Neural crest cell (in vitro differentiated cells): ENCODE measurements around the gene GPR68. TPM values are rescaled to one million over a fixed set of nuclear protein-coding genes. Genes with fewer than 3 reads are reported as not detected.

Experiments used
- DNase-seq: peaks from one replicate; pipeline ENCODE4 v3.0.0; 2021; ENCODE audit warnings: low read depth, mixed read lengths, low spot score
- H3K27ac Mint-ChIP-seq: one replicate; pipeline ENCODE4 v1.8.0; 2021; ENCODE audit warnings: mild to moderate bottlenecking, mixed read lengths; ENCODE audit not compliant: unreplicated experiment
- H3K27me3 Mint-ChIP-seq: 2 replicates; pipeline ENCODE4 v1.8.0; 2021; ENCODE audit warnings: low read depth, mild to moderate bottlenecking, mixed read lengths
- H3K36me3 Mint-ChIP-seq: 2 replicates; pipeline ENCODE4 v1.8.0; 2021; ENCODE audit warnings: low read depth, mild to moderate bottlenecking, mixed read lengths
- H3K4me1 Mint-ChIP-seq: 2 replicates; pipeline ENCODE4 v1.8.0; 2021; ENCODE audit warnings: mixed read lengths
- H3K4me3 Mint-ChIP-seq: one replicate; pipeline ENCODE4 v1.8.0; 2021; ENCODE audit warnings: mild to moderate bottlenecking, mixed read lengths
- H3K9me3 Mint-ChIP-seq: 2 replicates; pipeline ENCODE4 v1.8.0; 2021; ENCODE audit warnings: mixed read lengths
- total RNA-seq: library from RNA; stranded (reverse); gene quantifications from 2 replicates; pipeline ENCODE4 v1.2.1, GENCODE V29; 2021
- TF ChIP-seq, protein P1 (sequence below): fragments of 200-600 bp; sonication (generic); conservative IDR thresholded peaks from 2 replicates; pipeline ENCODE4 v1.5.0; 2021; ENCODE audit warnings: antibody characterized with exemption, mild to moderate bottlenecking

GPR68 gene
- total RNA-seq, 1 donor from 2014 or later = 0.14 TPM

DNA sequence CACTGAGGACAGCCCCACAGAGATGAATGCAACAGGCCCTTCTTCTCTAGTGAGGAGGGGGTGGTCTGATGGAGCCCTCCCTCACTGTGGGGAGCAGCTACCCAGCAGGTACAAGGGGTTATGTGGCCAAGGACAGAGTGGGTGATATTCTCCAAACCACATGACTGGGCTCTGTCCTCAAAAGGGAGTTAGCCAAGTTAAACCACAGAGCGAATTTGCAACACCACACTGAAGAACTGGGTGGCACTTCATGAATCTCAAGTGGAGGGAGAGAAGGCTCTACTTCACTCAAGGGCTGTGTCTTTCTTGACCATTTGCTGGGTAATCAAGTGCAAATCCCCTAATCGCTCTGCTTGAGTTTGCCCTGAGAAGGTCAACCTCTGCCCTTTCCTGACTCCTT is 12.5 kb downstream of the GPR68 start:
- Mint-ChIP-seq H3K27ac (no peak overlapping the region), H3K36me3 (peaks cover 5% of the 10 kb centered on the region), H3K4me1 (no peaks in the 10 kb centered on the region), H3K4me3 (no peak overlapping the region), H3K27me3 (no peaks in the 10 kb centered on the region), H3K9me3 (no peaks in the 10 kb centered on the region)
- TF ChIP-seq, protein P1, sequence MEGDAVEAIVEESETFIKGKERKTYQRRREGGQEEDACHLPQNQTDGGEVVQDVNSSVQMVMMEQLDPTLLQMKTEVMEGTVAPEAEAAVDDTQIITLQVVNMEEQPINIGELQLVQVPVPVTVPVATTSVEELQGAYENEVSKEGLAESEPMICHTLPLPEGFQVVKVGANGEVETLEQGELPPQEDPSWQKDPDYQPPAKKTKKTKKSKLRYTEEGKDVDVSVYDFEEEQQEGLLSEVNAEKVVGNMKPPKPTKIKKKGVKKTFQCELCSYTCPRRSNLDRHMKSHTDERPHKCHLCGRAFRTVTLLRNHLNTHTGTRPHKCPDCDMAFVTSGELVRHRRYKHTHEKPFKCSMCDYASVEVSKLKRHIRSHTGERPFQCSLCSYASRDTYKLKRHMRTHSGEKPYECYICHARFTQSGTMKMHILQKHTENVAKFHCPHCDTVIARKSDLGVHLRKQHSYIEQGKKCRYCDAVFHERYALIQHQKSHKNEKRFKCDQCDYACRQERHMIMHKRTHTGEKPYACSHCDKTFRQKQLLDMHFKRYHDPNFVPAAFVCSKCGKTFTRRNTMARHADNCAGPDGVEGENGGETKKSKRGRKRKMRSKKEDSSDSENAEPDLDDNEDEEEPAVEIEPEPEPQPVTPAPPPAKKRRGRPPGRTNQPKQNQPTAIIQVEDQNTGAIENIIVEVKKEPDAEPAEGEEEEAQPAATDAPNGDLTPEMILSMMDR = no peak
- DNase-seq = no peak

DNA sequence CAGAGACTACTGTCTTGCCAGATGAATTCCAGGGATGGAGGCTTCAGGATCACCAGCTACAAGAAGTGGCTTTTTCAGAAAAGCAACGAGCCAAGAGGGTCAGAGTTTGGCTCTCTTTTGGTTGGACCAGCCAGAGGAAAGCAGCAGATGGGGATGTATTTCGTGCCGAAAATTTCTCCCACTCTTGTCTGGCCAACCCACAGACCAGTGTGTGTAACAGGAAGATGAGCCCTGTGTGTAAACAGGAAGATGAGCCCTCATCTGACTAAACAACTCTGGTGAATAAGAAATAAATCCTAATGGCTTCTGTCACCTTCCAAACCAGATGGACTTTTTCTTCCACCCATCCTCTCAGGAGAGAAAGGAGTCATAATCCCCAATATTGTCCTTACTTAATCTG is 13.1 kb downstream of the GPR68 start:
- Mint-ChIP-seq H3K27ac (no peak overlapping the region), H3K27me3 (no peaks in the 10 kb centered on the region), H3K4me1 (no peaks in the 10 kb centered on the region), H3K9me3 (no peaks in the 10 kb centered on the region), H3K36me3 (peaks cover 5% of the 10 kb centered on the region), H3K4me3 (no peak overlapping the region)
- TF ChIP-seq, protein P1 = no peak
- no peak for DNase-seq

DNA sequence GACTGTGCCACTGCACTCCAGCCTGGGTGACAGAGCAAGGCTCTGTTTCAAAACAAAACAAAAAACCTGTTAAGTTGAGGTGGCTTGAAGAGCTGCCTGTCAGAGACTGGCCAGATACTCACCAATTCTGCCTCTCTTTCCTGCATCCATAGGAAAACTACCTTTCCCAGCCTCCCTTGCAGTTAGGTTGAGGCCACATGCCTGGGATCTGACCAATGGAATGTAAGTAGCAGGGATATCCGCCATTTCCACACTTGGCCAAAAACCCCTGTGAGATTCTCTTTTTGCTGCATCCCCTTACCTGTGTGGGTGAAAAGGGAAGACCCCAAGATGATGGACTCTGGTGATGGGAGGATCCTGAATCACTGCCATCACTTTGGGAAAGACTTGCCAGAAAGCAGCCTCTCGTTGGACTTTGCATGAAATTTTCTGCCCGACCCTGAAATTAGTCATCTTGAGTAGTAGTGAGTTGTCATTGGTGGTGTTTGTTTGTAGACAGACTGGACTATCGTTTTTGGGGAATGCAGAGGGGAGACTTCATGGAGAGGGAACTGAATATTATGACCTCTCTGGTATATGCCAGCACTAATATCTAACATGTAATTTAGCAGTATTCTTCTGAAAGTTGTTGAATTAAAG is 14.0 kb downstream of the GPR68 start:
- Mint-ChIP-seq H3K36me3 (peaks cover 5% of the 10 kb centered on the region), H3K4me3 (no peak overlapping the region), H3K4me1 (no peaks in the 10 kb centered on the region), H3K27ac (no peak overlapping the region), H3K9me3 (no peaks in the 10 kb centered on the region), H3K27me3 (no peaks in the 10 kb centered on the region)
- DNase-seq = no peak
- TF ChIP-seq, protein P1 = no peak

DNA sequence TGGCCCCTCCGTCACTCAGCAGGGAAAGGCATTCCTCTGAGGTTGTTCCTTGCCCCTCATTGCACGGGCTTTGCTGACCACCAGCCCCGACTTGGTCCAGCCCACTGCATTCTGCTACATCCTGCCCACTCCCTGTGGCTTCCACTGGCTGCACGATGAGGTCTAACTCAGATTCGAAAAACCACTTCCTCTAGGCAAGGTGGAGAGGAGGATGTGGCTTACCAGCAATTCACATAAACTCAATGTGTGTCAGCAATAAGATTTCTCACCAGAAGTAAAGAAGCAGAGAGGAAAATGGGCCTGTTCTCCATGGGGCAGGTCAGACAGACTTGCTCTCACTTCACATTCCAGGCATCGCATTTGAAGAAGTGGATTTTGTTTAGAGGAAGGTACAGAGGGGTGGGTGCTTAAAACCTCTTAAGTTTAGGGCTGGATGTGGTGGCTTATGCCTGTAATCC is 14.7 kb downstream of the GPR68 start:
- no peak for DNase-seq
- Mint-ChIP-seq H3K27me3 (no peaks in the 10 kb centered on the region), H3K9me3 (no peaks in the 10 kb centered on the region), H3K36me3 (peaks cover 5% of the 10 kb centered on the region), H3K4me1 (no peaks in the 10 kb centered on the region), H3K4me3 (no peak overlapping the region), H3K27ac (no peak overlapping the region)
- TF ChIP-seq, protein P1 = no peak

DNA sequence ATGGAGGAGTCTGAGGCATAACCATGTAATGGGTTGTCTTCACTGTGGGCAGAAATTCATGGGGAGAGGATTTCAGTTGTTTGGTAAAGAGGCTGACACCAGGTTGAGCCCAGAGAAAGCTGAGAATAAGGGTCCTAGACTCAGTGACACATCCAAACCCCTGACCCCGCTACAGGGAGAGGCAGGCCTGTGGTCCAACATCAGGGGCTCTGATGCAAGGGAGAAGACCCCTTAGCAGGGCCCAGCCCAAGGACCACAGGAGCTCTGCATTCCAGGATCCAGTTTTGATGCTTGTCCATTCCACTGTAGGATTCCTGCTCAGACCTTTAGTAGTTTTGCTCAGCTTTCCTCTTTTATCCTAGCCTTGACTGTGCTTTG is 15.5 kb downstream of the GPR68 start:
- TF ChIP-seq, protein P1 = no peak
- DNase-seq = no peak
- Mint-ChIP-seq H3K4me3 (no peak overlapping the region), H3K9me3 (no peaks in the 10 kb centered on the region), H3K4me1 (no peaks in the 10 kb centered on the region), H3K36me3 (peaks cover 5% of the 10 kb centered on the region), H3K27me3 (no peaks in the 10 kb centered on the region), H3K27ac (peak overlapping the region; percentile 3)
